GM12891 (cell line): Measurements from ENCODE around the gene POC1A.
A peak's percentile ranks its signal among the peaks of the same experiment; 100 is the strongest.

ENCODE experiments used
- DNase-seq: peaks from one replicate; pipeline ENCODE4 v3.0.0; 2011; ENCODE audit warnings: low spot score; ENCODE audit not compliant: insufficient read length
- FAIRE-seq: peaks from 2 replicates; lab custom pipeline; 2011; peaks lifted over from hg19 to GRCh38; lab: Jason Lieb, UNC
- PAX5 ChIP-seq: IDR thresholded peaks from 2 replicates; pipeline ENCODE4 v1.6.1; 2011; ENCODE audit warnings: low read length, moderate library complexity, mild to moderate bottlenecking; ENCODE audit not compliant: insufficient read depth, severe bottlenecking
- POLR2A ChIP-seq: IDR thresholded peaks from 2 replicates; pipeline ENCODE4 v1.6.1; 2011; ENCODE audit warnings: low read depth, low read length, control low read depth
- POLR2AphosphoS5 ChIP-seq: IDR thresholded peaks from 2 replicates; pipeline ENCODE4 v1.6.1; 2011; ENCODE audit warnings: low read depth, low read length, control low read depth
- POU2F2 ChIP-seq: IDR thresholded peaks from 2 replicates; pipeline ENCODE4 v1.6.1; 2011; ENCODE audit warnings: low read depth, mild to moderate bottlenecking, control low read depth, low read length, moderate library complexity
- SPI1 ChIP-seq: IDR thresholded peaks from 2 replicates; pipeline ENCODE4 v1.6.1; 2011; ENCODE audit warnings: low read depth, low read length, control low read depth
- TAF1 ChIP-seq: IDR thresholded peaks from 2 replicates; pipeline ENCODE4 v1.6.1; 2011; ENCODE audit warnings: low read depth, low read length, control low read depth

POC1A gene

GRCh38 chr3:52122491-52122890 is 31.7 kb downstream of the POC1A start:
- peak; percentile 16 for FAIRE-seq
- TF ChIP-seq POLR2A = no peak
- no peak for TF ChIP-seq SPI1
- no peak for TF ChIP-seq TAF1
- no peak for TF ChIP-seq POU2F2
- no peak for DNase-seq

GRCh38 chr3:52121813-52122212 is 32.4 kb downstream of the POC1A start:
- peak; percentile 83 for TF ChIP-seq SPI1
- TF ChIP-seq POLR2AphosphoS5 = no peak
- no peak for TF ChIP-seq PAX5

GRCh38 chr3:52121464-52121805 is 32.8 kb downstream of the POC1A start:
- FAIRE-seq (no peak), DNase-seq (no peak)
- TF ChIP-seq PAX5 (no peak), POU2F2 (no peak), POLR2AphosphoS5 (no peak), TAF1 (no peak)

More at GRCh38 chr3:52121813-52122212, 32.4 kb downstream of the POC1A start:
- DNase-seq (no peak), FAIRE-seq (peak; percentile 66)

- TF ChIP-seq TAF1 = no peak
- TF ChIP-seq POLR2A = no peak
- TF ChIP-seq POLR2AphosphoS5 = no peak
- no peak for TF ChIP-seq PAX5
- no peak for TF ChIP-seq POU2F2
- no peak for TF ChIP-seq SPI1
- DNase-seq (no peak), FAIRE-seq (peak; percentile 82)
Observed at GRCh38 chr3:52120556-52121463, 33.4 kb downstream of the POC1A start.

- FAIRE-seq (no peak), DNase-seq (no peak)
- no peak for TF ChIP-seq TAF1
- TF ChIP-seq POLR2A = no peak
- TF ChIP-seq SPI1 = no peak
- no peak for TF ChIP-seq POLR2AphosphoS5
- no peak for TF ChIP-seq PAX5
Observed at GRCh38 chr3:52119826-52120225, 34.4 kb downstream of the POC1A start.

- DNase-seq (no peak), FAIRE-seq (no peak)
- no peak for TF ChIP-seq TAF1
- no peak for TF ChIP-seq PAX5
- TF ChIP-seq POLR2AphosphoS5 = no peak
Observed at GRCh38 chr3:52119099-52119498, 35.1 kb downstream of the POC1A start.

GRCh38 chr3:52118156-52118875 is 35.9 kb downstream of the POC1A start:
- FAIRE-seq (no peak), DNase-seq (no peak)
- TF ChIP-seq POLR2A (no peak), POU2F2 (no peak), PAX5 (no peak), POLR2AphosphoS5 (no peak), TAF1 (no peak), SPI1 (no peak)

- no peak for TF ChIP-seq TAF1
- TF ChIP-seq POLR2A = no peak
- FAIRE-seq (no peak), DNase-seq (no peak)
Observed at GRCh38 chr3:52117537-52117936, 36.7 kb downstream of the POC1A start.

- no peak for DNase-seq
- FAIRE-seq = no peak
- no peak for TF ChIP-seq POLR2AphosphoS5
- no peak for TF ChIP-seq TAF1
- TF ChIP-seq SPI1 = no peak
Observed at GRCh38 chr3:52112056-52112455, 42.2 kb downstream of the POC1A start.

GRCh38 chr3:52110502-52110901 is 43.7 kb downstream of the POC1A start:
- no peak for TF ChIP-seq SPI1
- TF ChIP-seq POU2F2 = no peak
- no peak for TF ChIP-seq PAX5
- no peak for TF ChIP-seq POLR2A
- no peak for TF ChIP-seq POLR2AphosphoS5
- no peak for TF ChIP-seq TAF1
- no peak for FAIRE-seq
- DNase-seq = no peak
